B cell (primary cell): ENCODE data around the gene PPP1R3E. TPM values are rescaled to one million over a fixed set of nuclear protein-coding genes. Genes with fewer than 3 reads are reported as not detected.
A peak's percentile ranks its signal among the peaks of the same experiment; 100 is the strongest.

Experiments used
- ATAC-seq: fragments of 200-7000 bp; cut with Tn5 transposase; one replicate; pipeline ENCODE4 v1.10.0; 2021; ENCODE audit warnings: low read depth, mild to moderate bottlenecking, moderate number of reproducible peaks, moderate library complexity
- CTCF ChIA-PET: fragments of 350-600 bp; sonication (Branson Sonifier 250); formaldehyde crosslinking; loops from one replicate; lab custom pipeline; 2021; ENCODE audit warnings: antibody characterized with exemption, inconsistent platforms; lab: Charles Lee
- POLR2A ChIA-PET: fragments of 350-600 bp; sonication (Branson Sonifier 250); formaldehyde crosslinking; loops from one replicate; lab custom pipeline; 2021; ENCODE audit warnings: antibody characterized with exemption; lab: Charles Lee
- DNase-seq: peaks from one replicate; pipeline ENCODE4 v3.0.0; 2013
- H2AFZ ChIP-seq: 2 replicates; pipeline ENCODE4 v1.6.1; 2012; ENCODE audit warnings: mild to moderate bottlenecking, low read depth, low read length; ENCODE audit not compliant: insufficient read depth, poor library complexity, severe bottlenecking
- H3K27ac ChIP-seq, 2 donors: 1 replicate in 1 of 2; 2 replicates in 1 of 2; pipeline ENCODE4 v1.5.1; 2012 to 2013; ENCODE audit warnings: low read length in 2 of 2, mild to moderate bottlenecking in 2 of 2, moderate library complexity in 1 of 2
- H3K27me3 ChIP-seq, 4 experiments: fragments of 200-600 bp in 1 of 4; sonication (generic) in 1 of 4; replicated peaks in 1 of 4; 1 replicate in 2 of 4; 2 replicates in 2 of 4; pipeline versions ENCODE4 v1.6.1 to v1.7.0; 2013 to 2016; ENCODE audit warnings: low read length in 3 of 4, mild to moderate bottlenecking in 2 of 4, mixed read lengths in 1 of 4, moderate library complexity in 1 of 4; ENCODE audit not compliant: insufficient read depth in 4 of 4, control insufficient read depth in 3 of 4; ENCODE audit errors: control extremely low read depth in 1 of 4
- H3K36me3 ChIP-seq, 2 experiments: replicated peaks in 1 of 2; 1 replicate in 1 of 2; 2 replicates in 1 of 2; pipeline versions ENCODE4 v1.6.1 to v1.7.1; 2013; ENCODE audit warnings: low read length in 1 of 2; ENCODE audit not compliant: insufficient read depth in 2 of 2, control insufficient read depth in 1 of 2; ENCODE audit errors: control extremely low read depth in 1 of 2, extremely low read depth in 1 of 2
- H3K4me1 ChIP-seq, 2 donors: fragments of 200-600 bp in 1 of 2; sonication (generic) in 1 of 2; 1 replicate in 1 of 2; 2 replicates in 1 of 2; pipeline versions ENCODE4 v1.5.1 to v1.6.1; 2013 to 2017; ENCODE audit warnings: low read length in 2 of 2; ENCODE audit not compliant: control insufficient read depth in 2 of 2, insufficient read depth in 2 of 2
- H3K4me2 ChIP-seq: replicated peaks from 2 replicates; pipeline ENCODE3; 2012; ENCODE audit warnings: mild to moderate bottlenecking, low read depth, low read length; ENCODE audit not compliant: poor library complexity, severe bottlenecking
- H3K4me3 ChIP-seq, 5 experiments: fragments of 200-600 bp in 1 of 5; sonication (generic) in 1 of 5; 1 replicate in 3 of 5; 2 replicates in 2 of 5; pipeline versions ENCODE4 v1.5.1 to v1.7.0; 2011 to 2016; ENCODE audit warnings: low read length in 4 of 5, mild to moderate bottlenecking in 4 of 5, low read depth in 2 of 5, control low read depth in 1 of 5, moderate library complexity in 1 of 5; ENCODE audit not compliant: insufficient read depth in 1 of 5; ENCODE audit errors: control extremely low read depth in 1 of 5, extremely low read depth in 1 of 5
- H3K79me2 ChIP-seq: fragments of 200-600 bp; sonication (generic); one replicate; pipeline ENCODE4 v1.6.0; 2016; ENCODE audit warnings: low read length; ENCODE audit not compliant: control insufficient read depth, insufficient read depth
- H3K9ac ChIP-seq: fragments of 200-600 bp; sonication (generic); 2 replicates; pipeline ENCODE4 v1.6.1; 2017; ENCODE audit warnings: mild to moderate bottlenecking, low read length, moderate library complexity
- H3K9me3 ChIP-seq, 3 donors: one replicate each; pipeline versions ENCODE4 v1.6.1 to v1.7.1; 2013; ENCODE audit warnings: low read length in 2 of 3; ENCODE audit not compliant: control insufficient read depth in 2 of 3, insufficient read depth in 1 of 3; ENCODE audit errors: control extremely low read depth in 1 of 3
- H4K20me1 ChIP-seq: 2 replicates; pipeline ENCODE4 v1.6.0; 2012; ENCODE audit warnings: mild to moderate bottlenecking, low read length; ENCODE audit not compliant: insufficient read depth, control insufficient read depth, poor library complexity, severe bottlenecking
- H3K27ac Mint-ChIP-seq: one replicate; pipeline ENCODE4 v1.8.0; 2021; ENCODE audit warnings: mixed read lengths
- H3K27me3 Mint-ChIP-seq: one replicate; pipeline ENCODE4 v1.8.0; 2021; ENCODE audit warnings: mixed read lengths
- H3K4me1 Mint-ChIP-seq: one replicate; pipeline ENCODE4 v1.8.0; 2021; ENCODE audit warnings: mixed read lengths
- H3K4me3 Mint-ChIP-seq: one replicate; pipeline ENCODE4 v1.8.0; 2021; ENCODE audit warnings: mixed read lengths
- H3K9me3 Mint-ChIP-seq: one replicate; pipeline ENCODE4 v1.8.0; 2022; ENCODE audit warnings: mixed read lengths; ENCODE audit not compliant: insufficient read depth
- CTCF ChIP-seq: fragments of 200-600 bp; IDR thresholded peaks from one replicate; pipeline ENCODE4 v1.8.0; 2022; ENCODE audit warnings: antibody characterized with exemption, mild to moderate bottlenecking
- EZH2 ChIP-seq: IDR thresholded peaks from 2 replicates; pipeline ENCODE4 v1.6.1; 2012; ENCODE audit warnings: borderline replicate concordance, low read depth, mild to moderate bottlenecking, moderate library complexity, low read length; ENCODE audit not compliant: insufficient read depth, poor library complexity, severe bottlenecking
- WGBS: methylation state at CpG from one replicate; pipeline ENCODE4 v1.1.5; 2013; ENCODE audit warnings: missing lambda C conversion rate; ENCODE audit not compliant: insufficient coverage; 5-methylcytosine and 5-hydroxymethylcytosine counted together
- intact Hi-C: fragments of 100-400 bp; cut with micrococcal nuclease; formaldehyde crosslinking; loops from one replicate; pipeline ENCODE4 v1.10.0; 2022
- polyA plus RNA-seq: library from polyadenylated mRNA; depleted of rRNA; stranded (reverse); fragments of >200 nt; gene quantifications from 2 replicates; pipeline ENCODE4 v1.2.3, GENCODE V29; 2012
- total RNA-seq, 2 donors: library from RNA; stranded (reverse); fragments of 120-200 nt in 1 of 2; gene quantifications; 1 replicate in 1 of 2; 2 replicates in 1 of 2; pipeline versions ENCODE4 v1.2.3 to v1.2.4, GENCODE V29; 2013 to 2022

The PPP1R3E gene
- total and polyA plus RNA-seq, 2 donors (not counting 1 experiment from before 2014, with no cell fraction given), result 56.9 to 76.7 TPM

DNA sequence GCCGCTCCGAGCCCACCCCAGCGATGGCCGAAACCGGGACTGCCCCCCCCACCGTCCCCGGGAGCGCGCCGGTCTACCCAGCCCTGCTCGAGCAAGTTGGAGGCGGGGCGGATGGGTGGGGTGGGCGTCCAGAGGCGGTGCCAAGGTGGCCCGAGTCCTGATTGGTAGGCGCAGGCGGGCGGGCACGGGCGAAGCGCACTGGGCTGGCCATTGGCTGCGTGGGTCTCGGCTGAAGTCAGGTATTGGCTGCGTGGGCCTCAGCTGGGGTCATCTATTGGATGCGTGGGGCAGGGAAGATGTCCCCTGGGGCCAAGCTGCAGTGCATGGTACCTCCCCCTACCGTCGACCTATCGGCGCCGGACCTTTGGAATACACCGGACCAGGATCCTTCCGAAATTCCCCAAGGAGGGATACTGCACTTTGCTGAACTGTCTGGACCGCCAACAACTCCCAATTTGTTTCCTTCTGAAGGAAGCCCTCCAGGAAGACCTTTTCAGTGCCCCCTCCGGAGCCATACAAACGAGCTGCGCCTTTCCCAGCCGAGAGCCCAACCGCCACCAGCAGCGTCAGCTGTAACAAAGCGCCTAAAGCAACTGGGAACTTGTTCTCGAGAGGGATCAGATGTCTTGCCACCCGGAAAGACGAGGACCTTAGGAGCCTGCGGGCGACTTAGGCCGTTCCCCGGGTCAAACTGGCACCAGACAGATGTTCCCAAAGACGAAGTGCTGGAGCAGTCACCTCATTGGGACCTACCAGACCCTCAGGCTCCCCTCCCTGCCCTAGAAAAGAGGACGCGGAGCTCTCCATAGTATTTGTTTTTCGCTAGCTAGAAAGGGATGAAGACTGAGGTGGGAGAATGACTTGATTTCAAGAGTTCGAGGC, 16.4 kb downstream of the PPP1R3E start, which contains the start of gene HOMEZ:
Gene HOMEZ (minus strand): TSS at position 113 of the 882 bp plus-strand sequence. CDS start 180 bp downstream, outside the sequence.
- Mint-ChIP-seq H3K4me3 (peak within 1 kb of the TSS; percentile 98), H3K27ac (peak within 1 kb of the TSS; percentile 93), H3K9me3 (no peaks in the 10 kb centered on the region), H3K4me1 (peaks cover 23% of the 10 kb centered on the region), H3K27me3 (no peaks in the 10 kb centered on the region)
- Histone ChIP-seq H2AFZ (peak within 1 kb of the TSS; percentile 92), H4K20me1 (no peaks in the 10 kb centered on the region), H3K27ac (peak within 1 kb of the TSS; percentile 49 to 83), H3K9ac (peak within 1 kb of the TSS; percentile 83), H3K79me2 (peaks cover 10% of the 10 kb centered on the region), H3K4me1 (peaks cover 13 to 17% of the 10 kb centered on the region in 2 donors), H3K9me3 (no peaks in the 10 kb centered on the region), H3K4me3 (peak within 1 kb of the TSS; percentile 56 to 90 (median 83)), H3K4me2 (peak within 1 kb of the TSS; percentile 84), H3K36me3 (no peaks in the 10 kb centered on the region), H3K27me3 (no peaks in the 10 kb centered on the region)
- CTCF ChIA-PET, result interaction anchor here (0.5 to 4.6 kb wide), 8 partner anchors 13 to 346 kb away, joined by 3 to 56 read pairs (median 4); partner anchors contain the start of genes PABPN1 and PPP1R3E
- intact Hi-C loops, result loop anchor here (1.0 to 10.0 kb wide), 8 partner anchors 9 to 697 kb away; partner anchors contain the start of genes ACIN1, AP1G2, C14orf119 and DAD1
- peak; percentile 97 for ATAC-seq
- DNase-seq, result peak; percentile 97
- POLR2A ChIA-PET, result interaction anchor here (0.6 to 1.7 kb wide), 5 partner anchors 9 to 1365 kb away, joined by 3 to 26 read pairs (median 8); partner anchors contain the start of genes PABPN1 and PPP1R3E
- under 1% methylated on average over 49 of the region's 53 CpGs for WGBS
- no peak for TF ChIP-seq CTCF
- no peak for TF ChIP-seq EZH2
